A549 (cell line): ENCODE measurements around the gene COL24A1. TPM values are rescaled to one million over a fixed set of nuclear protein-coding genes. Genes with fewer than 3 reads are reported as not detected.

Experiments used
- ATAC-seq, 2 experiments: fragments of 200-7000 bp in 1 of 2; fragments of >200 bp in 1 of 2; cut with Nextera tagmentation in 1 of 2; cut with Tn5 transposase in 1 of 2; 3 replicates each; pipeline versions ENCODE4 v1.8.0 to v1.9.1; 2018 to 2020; ENCODE audit warnings: mild to moderate bottlenecking in 1 of 2, moderate library complexity in 1 of 2
- CTCF ChIA-PET: fragments of 300-600 bp; sonication (Branson Sonifier 250); formaldehyde crosslinking; extraction: SDS; loops from one replicate; lab custom pipeline; 2021; ENCODE audit warnings: antibody characterized with exemption, inconsistent platforms; lab: Yijun Ruan, JAX
- POLR2A ChIA-PET: fragments of 350-600 bp; formaldehyde crosslinking; extraction: SDS; loops from one replicate; lab custom pipeline; 2021; ENCODE audit warnings: antibody characterized with exemption, inconsistent platforms; lab: Yijun Ruan, JAX
- DNase-seq, 2 experiments: peaks; one replicate each; pipeline versions ENCODE4 v3.0.0 to v3.0.0-alpha.2; 2011 to 2016; ENCODE audit warnings: low read depth in 1 of 2, low spot score in 1 of 2
- FAIRE-seq: peaks from 2 replicates; lab custom pipeline; 2011; peaks lifted over from hg19 to GRCh38; lab: Jason Lieb, UNC
- H3K27ac ChIP-seq, 2 experiments: fragments of >200 bp; sonication (Bioruptor Twin); formaldehyde crosslinking; 3 replicates each; pipeline ENCODE4 v1.5.1; 2016 to 2017
- H3K4me1 ChIP-seq: fragments of >200 bp; sonication (Bioruptor Twin); formaldehyde crosslinking; 3 replicates; pipeline ENCODE4 v1.6.1; 2016
- H3K4me2 ChIP-seq: fragments of >200 bp; sonication (Bioruptor Twin); formaldehyde crosslinking; 3 replicates; pipeline ENCODE4 v1.6.1; 2016
- H3K4me3 ChIP-seq: fragments of >200 bp; sonication (Bioruptor Twin); formaldehyde crosslinking; 3 replicates; pipeline ENCODE4 v1.5.1; 2016
- H3K9me3 ChIP-seq: fragments of >200 bp; sonication (Bioruptor Twin); formaldehyde crosslinking; 3 replicates; pipeline ENCODE4 v1.6.1; 2016
- BHLHE40 ChIP-seq: IDR thresholded peaks from 2 replicates; pipeline ENCODE4 v1.6.1; 2012; ENCODE audit warnings: low read depth, low read length, inconsistent platforms
- CBX2 ChIP-seq: fragments of 200-600 bp; sonication (generic); IDR thresholded peaks from 2 replicates; pipeline ENCODE4 v1.6.1; 2016; ENCODE audit warnings: low read depth, mild to moderate bottlenecking, borderline replicate concordance
- CBX8 ChIP-seq: fragments of 200-600 bp; sonication (generic); IDR thresholded peaks from 2 replicates; pipeline ENCODE4 v1.6.1; 2016
- CHD4 ChIP-seq: fragments of 200-600 bp; sonication (generic); IDR thresholded peaks from 2 replicates; pipeline ENCODE4 v1.6.1; 2016; ENCODE audit warnings: antibody characterized with exemption, mild to moderate bottlenecking, borderline replicate concordance
- FOSB ChIP-seq: fragments of 250-450 bp; sonication (Bioruptor Pico); IDR thresholded peaks from 2 replicates; pipeline ENCODE4 v1.5.0; 2020; ENCODE audit warnings: mild to moderate bottlenecking, moderate library complexity
- FOSL2 ChIP-seq, 2 experiments: fragments of 450-650 bp in 1 of 2; fragments of >200 bp in 1 of 2; sonication (Bioruptor Twin) in 1 of 2; formaldehyde crosslinking; IDR thresholded peaks; 2 replicates each; pipeline versions ENCODE4 v1.5.0 to v1.6.1; 2016 to 2020; ENCODE audit warnings: mild to moderate bottlenecking in 1 of 2, moderate library complexity in 1 of 2
- HDAC2 ChIP-seq: fragments of 200-600 bp; sonication (generic); IDR thresholded peaks from 2 replicates; pipeline ENCODE4 v1.6.1; 2016
- HEYL ChIP-seq: fragments of 250-450 bp; sonication (Bioruptor Pico); IDR thresholded peaks from 2 replicates; pipeline ENCODE4 v1.8.0; 2021; ENCODE audit warnings: mild to moderate bottlenecking, moderate library complexity
- HOXA7 ChIP-seq: fragments of 250-450 bp; sonication (Bioruptor Pico); IDR thresholded peaks from 2 replicates; pipeline ENCODE4 v1.5.0; 2020; ENCODE audit warnings: mild to moderate bottlenecking, moderate library complexity
- HOXB5 ChIP-seq: fragments of 250-450 bp; sonication (Bioruptor Pico); IDR thresholded peaks from 2 replicates; pipeline ENCODE4 v1.5.0; 2020; ENCODE audit warnings: mild to moderate bottlenecking, moderate library complexity
- MAFK ChIP-seq: fragments of 450-650 bp; IDR thresholded peaks from 2 replicates; pipeline ENCODE4 v1.6.1; 2014; ENCODE audit not compliant: partially characterized antibody
- MAZ ChIP-seq: fragments of 150-350 bp; IDR thresholded peaks from 2 replicates; pipeline ENCODE4 v1.6.1; 2014; ENCODE audit warnings: antibody characterized with exemption, low read depth, low read length, borderline replicate concordance
- NFE2L2 ChIP-seq: fragments of 150-350 bp; conservative IDR thresholded peaks from 2 replicates; pipeline ENCODE4 v1.6.1; 2014; ENCODE audit warnings: low read length
- NR3C1 ChIP-seq: fragments of >200 bp; sonication (Bioruptor Twin); formaldehyde crosslinking; IDR thresholded peaks from 3 replicates; pipeline ENCODE4 v1.6.1; 2017
- POLR2AphosphoS2 ChIP-seq: conservative IDR thresholded peaks from 2 replicates; pipeline ENCODE4 v1.6.1; 2012; ENCODE audit warnings: low read length, improper control_type of control experiment, inconsistent platforms
- RAD21 ChIP-seq, 2 experiments: fragments of >200 bp in 1 of 2; sonication (Bioruptor Twin) in 1 of 2; formaldehyde crosslinking in 1 of 2; IDR thresholded peaks in 1 of 2; conservative IDR thresholded peaks in 1 of 2; 2 replicates in 1 of 2; 3 replicates in 1 of 2; pipeline ENCODE4 v1.6.1; 2012 to 2018; ENCODE audit warnings: inconsistent platforms in 1 of 2
- RARB ChIP-seq: fragments of 250-450 bp; sonication (Bioruptor Pico); IDR thresholded peaks from 2 replicates; pipeline ENCODE4 v1.8.0; 2021; ENCODE audit warnings: mild to moderate bottlenecking, moderate library complexity
- RCOR1 ChIP-seq: fragments of 150-350 bp; IDR thresholded peaks from 2 replicates; pipeline ENCODE4 v1.6.1; 2014; ENCODE audit warnings: antibody characterized with exemption, low read length, low read depth
- RNF2 ChIP-seq: fragments of 200-600 bp; sonication (generic); IDR thresholded peaks from 2 replicates; pipeline ENCODE4 v1.6.1; 2016; ENCODE audit warnings: low read depth, mild to moderate bottlenecking, antibody characterized with exemption, moderate library complexity, borderline replicate concordance
- TFCP2L1 ChIP-seq: fragments of 250-450 bp; sonication (Bioruptor Pico); IDR thresholded peaks from 2 replicates; pipeline ENCODE4 v1.5.0; 2021; ENCODE audit warnings: mild to moderate bottlenecking
- ZC3H11A ChIP-seq: fragments of 450-650 bp; IDR thresholded peaks from 2 replicates; pipeline ENCODE4 v1.6.1; 2014; ENCODE audit warnings: antibody characterized with exemption, mild to moderate bottlenecking
- ZSCAN20 ChIP-seq: fragments of 250-450 bp; sonication (Bioruptor Pico); IDR thresholded peaks from 2 replicates; pipeline ENCODE4 v1.8.0; 2022; ENCODE audit warnings: mild to moderate bottlenecking, moderate library complexity
- WGBS: methylation state at CpG from one replicate; pipeline ENCODE4 v1.1.6; 2017; ENCODE audit errors: missing lambda C conversion rate; 5-methylcytosine and 5-hydroxymethylcytosine counted together
- polyA plus RNA-seq, 4 experiments: library from polyadenylated mRNA; depleted of rRNA in 3 of 4; stranded (reverse); fragments of >200 nt; fragmentation: RNase III in 1 of 4; extraction: RNeasy Plus Mini Kit Qiagen cat#74134 plus additional on column Dnase treatment in 1 of 4; gene quantifications; 2 replicates in 3 of 4; 3 replicates in 1 of 4; pipeline ENCODE4 v1.2.3, GENCODE V29; 2011 to 2017
- TF ChIP-seq, protein P1 (sequence below): fragments of >200 bp; sonication (Bioruptor Twin); formaldehyde crosslinking; IDR thresholded peaks from 2 replicates; pipeline ENCODE4 v1.6.1; 2016
- TF ChIP-seq, protein P2 (sequence below): fragments of 250-450 bp; sonication (Bioruptor Pico); IDR thresholded peaks from 2 replicates; pipeline ENCODE4 v1.5.0; 2020; ENCODE audit warnings: low read depth, mild to moderate bottlenecking, moderate library complexity
- TF ChIP-seq, protein P3 (sequence below): IDR thresholded peaks from 2 replicates; pipeline ENCODE4 v1.6.1; 2012; ENCODE audit warnings: low read depth, borderline replicate concordance
- TF ChIP-seq, protein P4 (sequence below): fragments of 200-600 bp; sonication (generic); IDR thresholded peaks from 2 replicates; pipeline ENCODE4 v1.6.1; 2016; ENCODE audit warnings: antibody characterized with exemption, mild to moderate bottlenecking, moderate library complexity

Gene COL24A1
- polyA plus RNA-seq, 2 of the 4 experiments (the other 2 are of a cell fraction) = 0.03 to 0.13 TPM

DNA sequence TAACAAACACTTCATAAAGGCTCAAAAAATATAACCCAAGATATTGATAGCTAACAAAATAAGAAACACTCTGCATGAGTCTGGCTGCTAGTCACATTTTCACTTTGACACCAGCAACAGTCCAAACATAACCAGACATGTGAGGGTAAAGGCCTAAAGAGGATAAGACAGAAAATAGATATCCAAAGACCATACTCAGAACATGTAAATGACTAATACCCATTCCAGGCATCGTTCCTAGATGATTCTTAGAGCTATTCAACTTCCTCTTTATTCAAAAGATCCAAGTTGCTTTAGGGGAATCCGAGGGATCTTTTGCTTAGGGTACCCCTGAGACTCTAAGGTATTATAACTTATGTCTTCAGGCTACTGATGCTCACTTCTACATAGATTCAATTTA lies 5.1 kb downstream of the COL24A1 start:
- POLR2A ChIA-PET = no interaction called here
- no peak for DNase-seq
- CTCF ChIA-PET = no interaction called here
- FAIRE-seq = no peak
- Histone ChIP-seq H3K4me3 (no peak overlapping the region), H3K4me2 (no peak overlapping the region), H3K4me1 (no peaks in the 10 kb centered on the region), H3K9me3 (no peaks in the 10 kb centered on the region), H3K27ac (no peak overlapping the region)
- TF ChIP-seq, protein P1, sequence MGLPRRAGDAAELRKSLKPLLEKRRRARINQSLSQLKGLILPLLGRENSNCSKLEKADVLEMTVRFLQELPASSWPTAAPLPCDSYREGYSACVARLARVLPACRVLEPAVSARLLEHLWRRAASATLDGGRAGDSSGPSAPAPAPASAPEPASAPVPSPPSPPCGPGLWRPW = no peak
- TF ChIP-seq BHLHE40 (no peak), NR3C1 (no peak), CHD4 (no peak), MAZ (no peak), ZC3H11A (no peak), RCOR1 (no peak), HOXA7 (no peak)
- ATAC-seq = no peak
- WGBS = 10% methylated on average over 2 of the region's 2 CpGs

DNA sequence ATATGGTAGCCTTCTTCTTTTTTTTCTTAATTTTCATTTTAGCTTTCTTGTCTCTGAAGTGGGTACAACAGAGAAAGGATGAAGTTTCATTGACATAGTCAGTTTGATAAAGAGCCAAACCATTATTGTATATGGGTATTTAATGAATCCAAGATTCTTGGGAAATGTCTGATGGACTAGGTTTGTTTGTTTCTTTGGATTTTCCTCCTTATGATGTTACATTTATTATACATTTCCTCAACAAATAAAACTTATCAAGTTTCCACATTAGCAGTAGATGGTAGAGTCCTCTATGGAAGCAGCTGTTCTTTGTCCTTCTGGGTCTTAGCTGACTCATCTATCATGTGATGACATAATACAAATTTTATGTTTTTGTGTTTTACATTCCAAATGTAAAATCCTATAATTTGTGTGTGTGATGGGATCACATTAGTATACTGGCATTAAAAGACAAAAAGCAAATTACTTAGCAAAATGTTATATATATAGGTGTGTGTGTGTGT lies 6.0 kb downstream of the COL24A1 start:
- Histone ChIP-seq H3K4me1 (no peaks in the 10 kb centered on the region), H3K4me2 (no peak overlapping the region), H3K9me3 (no peaks in the 10 kb centered on the region), H3K4me3 (no peak overlapping the region), H3K27ac (no peak overlapping the region)
- ATAC-seq (no peak), FAIRE-seq (no peak), DNase-seq (no peak)
- ChIA-PET POLR2A (no interaction called here), CTCF (no interaction called here)
- TF ChIP-seq FOSL2 (IDR thresholded peaks at IDR 0.05) (no peak), FOSL2 (CRISPR knock-in tag; IDR thresholded peaks at IDR 0.05) (no peak), POLR2AphosphoS2 (no peak), HEYL (CRISPR knock-in tag) (no peak), NFE2L2 (no peak), CHD4 (no peak), CBX2 (no peak), HDAC2 (no peak), CBX8 (no peak), FOSB (CRISPR knock-in tag) (no peak), RAD21 (conservative IDR thresholded peaks at IDR 0.05 in 1 of 2, IDR thresholded peaks at IDR 0.05 in 1 of 2) (no peak), ZSCAN20 (no peak), RNF2 (no peak), TFCP2L1 (no peak), RARB (no peak), MAFK (no peak), HOXB5 (CRISPR knock-in tag) (no peak)
- TF ChIP-seq, protein P2, sequence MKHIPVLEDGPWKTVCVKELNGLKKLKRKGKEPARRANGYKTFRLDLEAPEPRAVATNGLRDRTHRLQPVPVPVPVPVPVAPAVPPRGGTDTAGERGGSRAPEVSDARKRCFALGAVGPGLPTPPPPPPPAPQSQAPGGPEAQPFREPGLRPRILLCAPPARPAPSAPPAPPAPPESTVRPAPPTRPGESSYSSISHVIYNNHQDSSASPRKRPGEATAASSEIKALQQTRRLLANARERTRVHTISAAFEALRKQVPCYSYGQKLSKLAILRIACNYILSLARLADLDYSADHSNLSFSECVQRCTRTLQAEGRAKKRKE = no peak
- TF ChIP-seq, protein P3, sequence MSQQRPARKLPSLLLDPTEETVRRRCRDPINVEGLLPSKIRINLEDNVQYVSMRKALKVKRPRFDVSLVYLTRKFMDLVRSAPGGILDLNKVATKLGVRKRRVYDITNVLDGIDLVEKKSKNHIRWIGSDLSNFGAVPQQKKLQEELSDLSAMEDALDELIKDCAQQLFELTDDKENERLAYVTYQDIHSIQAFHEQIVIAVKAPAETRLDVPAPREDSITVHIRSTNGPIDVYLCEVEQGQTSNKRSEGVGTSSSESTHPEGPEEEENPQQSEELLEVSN = no peak
- TF ChIP-seq, protein P1 = no peak
- TF ChIP-seq, protein P4, sequence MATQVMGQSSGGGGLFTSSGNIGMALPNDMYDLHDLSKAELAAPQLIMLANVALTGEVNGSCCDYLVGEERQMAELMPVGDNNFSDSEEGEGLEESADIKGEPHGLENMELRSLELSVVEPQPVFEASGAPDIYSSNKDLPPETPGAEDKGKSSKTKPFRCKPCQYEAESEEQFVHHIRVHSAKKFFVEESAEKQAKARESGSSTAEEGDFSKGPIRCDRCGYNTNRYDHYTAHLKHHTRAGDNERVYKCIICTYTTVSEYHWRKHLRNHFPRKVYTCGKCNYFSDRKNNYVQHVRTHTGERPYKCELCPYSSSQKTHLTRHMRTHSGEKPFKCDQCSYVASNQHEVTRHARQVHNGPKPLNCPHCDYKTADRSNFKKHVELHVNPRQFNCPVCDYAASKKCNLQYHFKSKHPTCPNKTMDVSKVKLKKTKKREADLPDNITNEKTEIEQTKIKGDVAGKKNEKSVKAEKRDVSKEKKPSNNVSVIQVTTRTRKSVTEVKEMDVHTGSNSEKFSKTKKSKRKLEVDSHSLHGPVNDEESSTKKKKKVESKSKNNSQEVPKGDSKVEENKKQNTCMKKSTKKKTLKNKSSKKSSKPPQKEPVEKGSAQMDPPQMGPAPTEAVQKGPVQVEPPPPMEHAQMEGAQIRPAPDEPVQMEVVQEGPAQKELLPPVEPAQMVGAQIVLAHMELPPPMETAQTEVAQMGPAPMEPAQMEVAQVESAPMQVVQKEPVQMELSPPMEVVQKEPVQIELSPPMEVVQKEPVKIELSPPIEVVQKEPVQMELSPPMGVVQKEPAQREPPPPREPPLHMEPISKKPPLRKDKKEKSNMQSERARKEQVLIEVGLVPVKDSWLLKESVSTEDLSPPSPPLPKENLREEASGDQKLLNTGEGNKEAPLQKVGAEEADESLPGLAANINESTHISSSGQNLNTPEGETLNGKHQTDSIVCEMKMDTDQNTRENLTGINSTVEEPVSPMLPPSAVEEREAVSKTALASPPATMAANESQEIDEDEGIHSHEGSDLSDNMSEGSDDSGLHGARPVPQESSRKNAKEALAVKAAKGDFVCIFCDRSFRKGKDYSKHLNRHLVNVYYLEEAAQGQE = no peak
